Kidney epithelial cell (primary cell): ENCODE measurements around the gene PIM1. TPM values are rescaled to one million over a fixed set of nuclear protein-coding genes. Genes with fewer than 3 reads are reported as not detected.

ENCODE experiments used
- DNase-seq: peaks from one replicate; pipeline ENCODE4 v3.0.0-alpha.2; 2010; ENCODE audit warnings: low read depth
- H3K27me3 ChIP-seq: 2 replicates; pipeline ENCODE4 v1.6.0; 2011; ENCODE audit warnings: low read length; ENCODE audit not compliant: control insufficient read depth, insufficient read depth
- H3K36me3 ChIP-seq: 2 replicates; pipeline ENCODE4 v1.5.1; 2011; ENCODE audit warnings: low read length; ENCODE audit not compliant: control insufficient read depth, insufficient read depth
- H3K4me3 ChIP-seq: 2 replicates; pipeline ENCODE4 v1.5.1; 2011; ENCODE audit warnings: low read depth, mild to moderate bottlenecking, control low read depth, low read length
- total RNA-seq: library from RNA; depleted of rRNA; stranded (reverse); fragments of >200 nt; gene quantifications from 2 replicates; pipeline ENCODE4 v1.2.3, GENCODE V29; 2015
- TF ChIP-seq, protein P1 (sequence below): IDR thresholded peaks from 2 replicates; pipeline ENCODE4 v1.5.1; 2011; ENCODE audit warnings: mild to moderate bottlenecking, moderate library complexity, low read length, control low read depth, inconsistent platforms; ENCODE audit not compliant: insufficient read depth, poor library complexity, severe bottlenecking

PIM1 gene
- total RNA-seq, 1 donor from 2014 or later: 18.2 TPM

GRCh38 chr6:37171970-37172812 lies 2.2 kb downstream of the PIM1 start:
- H3K27me3 ChIP-seq: no peaks in the 10 kb centered on the region
- TF ChIP-seq, protein P1, sequence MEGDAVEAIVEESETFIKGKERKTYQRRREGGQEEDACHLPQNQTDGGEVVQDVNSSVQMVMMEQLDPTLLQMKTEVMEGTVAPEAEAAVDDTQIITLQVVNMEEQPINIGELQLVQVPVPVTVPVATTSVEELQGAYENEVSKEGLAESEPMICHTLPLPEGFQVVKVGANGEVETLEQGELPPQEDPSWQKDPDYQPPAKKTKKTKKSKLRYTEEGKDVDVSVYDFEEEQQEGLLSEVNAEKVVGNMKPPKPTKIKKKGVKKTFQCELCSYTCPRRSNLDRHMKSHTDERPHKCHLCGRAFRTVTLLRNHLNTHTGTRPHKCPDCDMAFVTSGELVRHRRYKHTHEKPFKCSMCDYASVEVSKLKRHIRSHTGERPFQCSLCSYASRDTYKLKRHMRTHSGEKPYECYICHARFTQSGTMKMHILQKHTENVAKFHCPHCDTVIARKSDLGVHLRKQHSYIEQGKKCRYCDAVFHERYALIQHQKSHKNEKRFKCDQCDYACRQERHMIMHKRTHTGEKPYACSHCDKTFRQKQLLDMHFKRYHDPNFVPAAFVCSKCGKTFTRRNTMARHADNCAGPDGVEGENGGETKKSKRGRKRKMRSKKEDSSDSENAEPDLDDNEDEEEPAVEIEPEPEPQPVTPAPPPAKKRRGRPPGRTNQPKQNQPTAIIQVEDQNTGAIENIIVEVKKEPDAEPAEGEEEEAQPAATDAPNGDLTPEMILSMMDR: peak; percentile 90
- peak; percentile 79 for DNase-seq
- H3K4me3 ChIP-seq: peak overlapping the region; percentile 98
- H3K36me3 ChIP-seq: peaks cover 7% of the 10 kb centered on the region

GRCh38 chr6:37172912-37173492 lies 3.0 kb downstream of the PIM1 start:
- Histone ChIP-seq H3K4me3 (no peak overlapping the region), H3K27me3 (no peaks in the 10 kb centered on the region), H3K36me3 (peaks cover 7% of the 10 kb centered on the region)
- no peak for DNase-seq
- TF ChIP-seq, protein P1: no peak

DNA sequence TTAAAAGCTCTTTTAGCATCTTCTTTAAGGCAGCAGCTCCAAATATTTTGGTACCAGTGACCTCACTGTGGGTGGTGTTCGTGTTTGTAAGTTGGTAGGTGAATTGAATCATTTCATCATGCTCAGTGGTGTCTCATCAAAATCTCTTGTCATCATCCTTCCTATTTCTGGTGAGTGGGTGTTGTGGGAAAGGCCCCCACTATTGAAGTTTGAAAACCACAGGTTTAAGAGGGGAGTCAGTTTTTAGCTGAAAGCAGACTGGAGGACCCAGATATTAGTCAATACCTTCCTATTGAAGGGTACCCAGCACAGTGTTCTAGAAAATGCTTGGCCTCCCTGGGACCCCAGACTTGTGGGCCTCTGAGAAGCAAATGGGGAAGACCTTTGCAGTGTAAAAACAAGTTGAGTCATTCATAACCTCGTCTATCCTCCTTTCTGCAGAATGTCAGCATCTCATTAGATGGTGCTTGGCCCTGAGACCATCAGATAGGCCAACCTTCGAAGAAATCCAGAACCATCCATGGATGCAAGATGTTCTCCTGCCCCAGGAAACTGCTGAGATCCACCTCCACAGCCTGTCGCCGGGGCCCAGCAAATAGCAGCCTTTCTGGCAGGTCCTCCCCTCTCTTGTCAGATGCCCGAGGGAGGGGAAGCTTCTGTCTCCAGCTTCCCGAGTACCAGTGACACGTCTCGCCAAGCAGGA lies 3.7 kb downstream of the PIM1 start:
- no peak for DNase-seq
- peaks cover 7% of the 10 kb centered on the region for H3K36me3 ChIP-seq
- H3K27me3 ChIP-seq: no peaks in the 10 kb centered on the region
- H3K4me3 ChIP-seq: no peak overlapping the region
- TF ChIP-seq, protein P1: no peak

GRCh38 chr6:37174196-37174514 lies 4.2 kb downstream of the PIM1 start:
- TF ChIP-seq, protein P1: no peak
- Histone ChIP-seq H3K36me3 (peaks cover 7% of the 10 kb centered on the region), H3K27me3 (no peaks in the 10 kb centered on the region), H3K4me3 (no peak overlapping the region)
- DNase-seq: no peak

- Histone ChIP-seq H3K4me3 (no peak overlapping the region), H3K36me3 (peaks cover 7% of the 10 kb centered on the region), H3K27me3 (no peaks in the 10 kb centered on the region)
- DNase-seq: no peak
- TF ChIP-seq, protein P1: no peak
Observed at GRCh38 chr6:37174515-37175331, 4.8 kb downstream of the PIM1 start.
